Liver (tissue), 3 donors: ENCODE data around the gene LILRB2.

ENCODE experiments used
- EGR1 ChIP-seq, 2 donors: IDR thresholded peaks; 2 replicates each; pipeline ENCODE4 v1.6.1; 2016 to 2018; ENCODE audit warnings: antibody characterized with exemption in 2 of 2, low read depth in 2 of 2
- GABPA ChIP-seq, 2 donors: IDR thresholded peaks in 1 of 2; conservative IDR thresholded peaks in 1 of 2; 2 replicates each; pipeline ENCODE4 v1.6.1; 2016; ENCODE audit warnings: antibody characterized with exemption in 2 of 2, mild to moderate bottlenecking in 1 of 2, moderate library complexity in 1 of 2
- HNF4A ChIP-seq, 2 donors: conservative IDR thresholded peaks; 2 replicates each; pipeline ENCODE4 v1.6.1; 2016; ENCODE audit warnings: antibody characterized with exemption in 2 of 2, mild to moderate bottlenecking in 2 of 2
- RAD21 ChIP-seq, 2 donors: IDR thresholded peaks; 2 replicates each; pipeline ENCODE4 v1.6.1; 2016; ENCODE audit warnings: antibody characterized with exemption in 2 of 2, mild to moderate bottlenecking in 2 of 2
- RXRA ChIP-seq, 2 donors: IDR thresholded peaks; 2 replicates each; pipeline ENCODE4 v1.6.1; 2017 to 2018; ENCODE audit warnings: antibody characterized with exemption in 2 of 2, mild to moderate bottlenecking in 1 of 2
- SP1 ChIP-seq: IDR thresholded peaks from 2 replicates; pipeline ENCODE4 v1.6.1; 2018; ENCODE audit warnings: antibody characterized with exemption, mild to moderate bottlenecking
- TAF1 ChIP-seq: conservative IDR thresholded peaks from 2 replicates; pipeline ENCODE4 v1.6.1; 2016; ENCODE audit warnings: antibody characterized with exemption, mild to moderate bottlenecking
- YY1 ChIP-seq: IDR thresholded peaks from 2 replicates; pipeline ENCODE4 v1.6.1; 2016; ENCODE audit warnings: antibody characterized with exemption, mild to moderate bottlenecking
- TF ChIP-seq, protein P1 (sequence below): fragments of 150-350 bp; IDR thresholded peaks from 2 replicates; pipeline ENCODE4 v1.5.1; 2017; ENCODE audit warnings: improper control_type of control experiment, low read depth, low read length; ENCODE audit not compliant: missing input control
- TF ChIP-seq, protein P2 (sequence below): IDR thresholded peaks from 2 replicates; pipeline ENCODE4 v1.6.1; 2016; ENCODE audit warnings: antibody characterized with exemption
- TF ChIP-seq, protein P3 (sequence below): IDR thresholded peaks from 2 replicates; pipeline ENCODE4 v1.6.1; 2016; ENCODE audit warnings: antibody characterized with exemption
- TF ChIP-seq, protein P4 (sequence below): IDR thresholded peaks from 2 replicates; pipeline ENCODE4 v1.6.1; 2016; ENCODE audit warnings: antibody characterized with exemption, mild to moderate bottlenecking
- TF ChIP-seq, protein P5 (sequence below): IDR thresholded peaks from 2 replicates; pipeline ENCODE4 v1.6.1; 2016; ENCODE audit warnings: antibody characterized with exemption
- donor health status: healthy.
- donor health status: healthy.

DNA sequence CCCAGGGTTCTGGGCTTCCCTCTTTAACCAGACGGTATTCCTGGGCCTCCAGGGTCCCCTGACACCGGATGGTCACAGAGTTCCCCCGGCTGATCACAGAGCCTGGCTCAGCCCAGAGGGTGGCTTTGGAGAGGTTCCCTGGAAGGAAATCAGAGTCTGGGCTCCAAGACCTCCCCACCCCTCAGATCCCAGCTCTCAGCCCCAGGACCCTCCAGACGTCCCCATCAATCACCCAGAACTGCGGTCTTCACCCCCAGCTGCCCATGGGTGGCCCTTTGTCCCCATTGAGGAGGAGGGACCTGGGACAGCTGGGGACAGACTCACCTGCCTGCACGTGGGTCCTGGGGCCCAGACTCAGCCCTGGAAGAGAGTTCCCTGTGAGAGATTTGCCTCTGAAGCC, 31.1 kb upstream of the LILRB2 start:
- TF ChIP-seq, protein P1, sequence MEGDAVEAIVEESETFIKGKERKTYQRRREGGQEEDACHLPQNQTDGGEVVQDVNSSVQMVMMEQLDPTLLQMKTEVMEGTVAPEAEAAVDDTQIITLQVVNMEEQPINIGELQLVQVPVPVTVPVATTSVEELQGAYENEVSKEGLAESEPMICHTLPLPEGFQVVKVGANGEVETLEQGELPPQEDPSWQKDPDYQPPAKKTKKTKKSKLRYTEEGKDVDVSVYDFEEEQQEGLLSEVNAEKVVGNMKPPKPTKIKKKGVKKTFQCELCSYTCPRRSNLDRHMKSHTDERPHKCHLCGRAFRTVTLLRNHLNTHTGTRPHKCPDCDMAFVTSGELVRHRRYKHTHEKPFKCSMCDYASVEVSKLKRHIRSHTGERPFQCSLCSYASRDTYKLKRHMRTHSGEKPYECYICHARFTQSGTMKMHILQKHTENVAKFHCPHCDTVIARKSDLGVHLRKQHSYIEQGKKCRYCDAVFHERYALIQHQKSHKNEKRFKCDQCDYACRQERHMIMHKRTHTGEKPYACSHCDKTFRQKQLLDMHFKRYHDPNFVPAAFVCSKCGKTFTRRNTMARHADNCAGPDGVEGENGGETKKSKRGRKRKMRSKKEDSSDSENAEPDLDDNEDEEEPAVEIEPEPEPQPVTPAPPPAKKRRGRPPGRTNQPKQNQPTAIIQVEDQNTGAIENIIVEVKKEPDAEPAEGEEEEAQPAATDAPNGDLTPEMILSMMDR: no peak
- TF ChIP-seq, protein P2, sequence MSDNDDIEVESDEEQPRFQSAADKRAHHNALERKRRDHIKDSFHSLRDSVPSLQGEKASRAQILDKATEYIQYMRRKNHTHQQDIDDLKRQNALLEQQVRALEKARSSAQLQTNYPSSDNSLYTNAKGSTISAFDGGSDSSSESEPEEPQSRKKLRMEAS: no peak
- TF ChIP-seq, protein P3, sequence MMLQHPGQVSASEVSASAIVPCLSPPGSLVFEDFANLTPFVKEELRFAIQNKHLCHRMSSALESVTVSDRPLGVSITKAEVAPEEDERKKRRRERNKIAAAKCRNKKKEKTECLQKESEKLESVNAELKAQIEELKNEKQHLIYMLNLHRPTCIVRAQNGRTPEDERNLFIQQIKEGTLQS: no peak
- TF ChIP-seq RAD21 (IDR thresholded peaks at IDR 0.05): no peak
- TF ChIP-seq GABPA (IDR thresholded peaks at IDR 0.05 in 1 of 2, conservative IDR thresholded peaks at IDR 0.05 in 1 of 2): no peak
- TF ChIP-seq SP1: no peak
- TF ChIP-seq YY1: no peak
- TF ChIP-seq TAF1: no peak
- no peak for TF ChIP-seq EGR1 (IDR thresholded peaks at IDR 0.05; ENCODE audit: low read depth in 2 of 2)
- TF ChIP-seq HNF4A (conservative IDR thresholded peaks at IDR 0.05): no peak
- TF ChIP-seq, protein P4, sequence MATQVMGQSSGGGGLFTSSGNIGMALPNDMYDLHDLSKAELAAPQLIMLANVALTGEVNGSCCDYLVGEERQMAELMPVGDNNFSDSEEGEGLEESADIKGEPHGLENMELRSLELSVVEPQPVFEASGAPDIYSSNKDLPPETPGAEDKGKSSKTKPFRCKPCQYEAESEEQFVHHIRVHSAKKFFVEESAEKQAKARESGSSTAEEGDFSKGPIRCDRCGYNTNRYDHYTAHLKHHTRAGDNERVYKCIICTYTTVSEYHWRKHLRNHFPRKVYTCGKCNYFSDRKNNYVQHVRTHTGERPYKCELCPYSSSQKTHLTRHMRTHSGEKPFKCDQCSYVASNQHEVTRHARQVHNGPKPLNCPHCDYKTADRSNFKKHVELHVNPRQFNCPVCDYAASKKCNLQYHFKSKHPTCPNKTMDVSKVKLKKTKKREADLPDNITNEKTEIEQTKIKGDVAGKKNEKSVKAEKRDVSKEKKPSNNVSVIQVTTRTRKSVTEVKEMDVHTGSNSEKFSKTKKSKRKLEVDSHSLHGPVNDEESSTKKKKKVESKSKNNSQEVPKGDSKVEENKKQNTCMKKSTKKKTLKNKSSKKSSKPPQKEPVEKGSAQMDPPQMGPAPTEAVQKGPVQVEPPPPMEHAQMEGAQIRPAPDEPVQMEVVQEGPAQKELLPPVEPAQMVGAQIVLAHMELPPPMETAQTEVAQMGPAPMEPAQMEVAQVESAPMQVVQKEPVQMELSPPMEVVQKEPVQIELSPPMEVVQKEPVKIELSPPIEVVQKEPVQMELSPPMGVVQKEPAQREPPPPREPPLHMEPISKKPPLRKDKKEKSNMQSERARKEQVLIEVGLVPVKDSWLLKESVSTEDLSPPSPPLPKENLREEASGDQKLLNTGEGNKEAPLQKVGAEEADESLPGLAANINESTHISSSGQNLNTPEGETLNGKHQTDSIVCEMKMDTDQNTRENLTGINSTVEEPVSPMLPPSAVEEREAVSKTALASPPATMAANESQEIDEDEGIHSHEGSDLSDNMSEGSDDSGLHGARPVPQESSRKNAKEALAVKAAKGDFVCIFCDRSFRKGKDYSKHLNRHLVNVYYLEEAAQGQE: no peak
- TF ChIP-seq RXRA (IDR thresholded peaks at IDR 0.05): no peak
- TF ChIP-seq, protein P5, sequence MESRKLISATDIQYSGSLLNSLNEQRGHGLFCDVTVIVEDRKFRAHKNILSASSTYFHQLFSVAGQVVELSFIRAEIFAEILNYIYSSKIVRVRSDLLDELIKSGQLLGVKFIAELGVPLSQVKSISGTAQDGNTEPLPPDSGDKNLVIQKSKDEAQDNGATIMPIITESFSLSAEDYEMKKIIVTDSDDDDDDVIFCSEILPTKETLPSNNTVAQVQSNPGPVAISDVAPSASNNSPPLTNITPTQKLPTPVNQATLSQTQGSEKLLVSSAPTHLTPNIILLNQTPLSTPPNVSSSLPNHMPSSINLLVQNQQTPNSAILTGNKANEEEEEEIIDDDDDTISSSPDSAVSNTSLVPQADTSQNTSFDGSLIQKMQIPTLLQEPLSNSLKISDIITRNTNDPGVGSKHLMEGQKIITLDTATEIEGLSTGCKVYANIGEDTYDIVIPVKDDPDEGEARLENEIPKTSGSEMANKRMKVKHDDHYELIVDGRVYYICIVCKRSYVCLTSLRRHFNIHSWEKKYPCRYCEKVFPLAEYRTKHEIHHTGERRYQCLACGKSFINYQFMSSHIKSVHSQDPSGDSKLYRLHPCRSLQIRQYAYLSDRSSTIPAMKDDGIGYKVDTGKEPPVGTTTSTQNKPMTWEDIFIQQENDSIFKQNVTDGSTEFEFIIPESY: no peak
